Hematopoietic multipotent progenitor cell treated with erythropoietin and hydrocortisone succinate and interleukin-3 and kit ligand, for 4 days (in vitro differentiated cells): ENCODE data around the gene MRE11.
"Not testable (repeated sequence)": the region's sequence is repeated elsewhere in the genome, so short reads cannot be mapped to it uniquely, and the experiment has no call there.

Experiments
- DNase-seq: peaks from one replicate; pipeline ENCODE4 v3.0.0-alpha.2; 2015

MRE11 gene

GRCh38 chr11:94493281-94494125, at the start of gene MRE11, which contains the start of gene ANKRD49:
TSS of gene MRE11 (minus strand) at chr11:94493844. CDS start at chr11:94492801, 1,043 bp downstream.
TSS of gene ANKRD49 (plus strand) at chr11:94493984. CDS start at chr11:94496694, 2,710 bp downstream.
- peak; percentile 99 for DNase-seq

GRCh38 chr11:94539420-94539819, 45.8 kb upstream of the MRE11 start:
- DNase-seq: no peak

GRCh38 chr11:94537031-94537600, 43.5 kb upstream of the MRE11 start:
- no peak for DNase-seq

GRCh38 chr11:94536386-94536785, 42.7 kb upstream of the MRE11 start:
- DNase-seq: no peak

- no peak for DNase-seq
Measured at GRCh38 chr11:94533696-94534630, 40.3 kb upstream of the MRE11 start.

- DNase-seq: no peak
Measured at GRCh38 chr11:94533206-94533605, 39.6 kb upstream of the MRE11 start.

- no peak for DNase-seq
Measured at GRCh38 chr11:94532211-94532610, 38.6 kb upstream of the MRE11 start.

- no peak for DNase-seq
Measured at GRCh38 chr11:94528551-94528950, 34.9 kb upstream of the MRE11 start.

- peak; percentile 61 for DNase-seq
Measured at GRCh38 chr11:94526645-94527438, 33.2 kb upstream of the MRE11 start.

- peak; percentile 78 for DNase-seq
Measured at GRCh38 chr11:94525546-94526324, 32.1 kb upstream of the MRE11 start.

- DNase-seq: no peak
Measured at GRCh38 chr11:94524341-94524740, 30.7 kb upstream of the MRE11 start.

GRCh38 chr11:94521684-94522083, 28.0 kb upstream of the MRE11 start:
- DNase-seq: peak; percentile 60

- peak; percentile 76 for DNase-seq
Measured at GRCh38 chr11:94519478-94520084, 25.9 kb upstream of the MRE11 start.

GRCh38 chr11:94518300-94518699, 24.7 kb upstream of the MRE11 start:
- no peak for DNase-seq

GRCh38 chr11:94516725-94517124, 23.1 kb upstream of the MRE11 start:
- DNase-seq: no peak

GRCh38 chr11:94515398-94515797, 21.8 kb upstream of the MRE11 start:
- no peak for DNase-seq

- no peak for DNase-seq
Measured at GRCh38 chr11:94513091-94513490, 19.4 kb upstream of the MRE11 start.

- DNase-seq: peak; percentile 72
Measured at GRCh38 chr11:94511932-94512781, 18.5 kb upstream of the MRE11 start, which contains the start of gene C11orf97. TSS of gene C11orf97 (plus strand) at chr11:94512461. CDS start at chr11:94512529, 68 bp downstream.

- no peak for DNase-seq
Measured at GRCh38 chr11:94507485-94507884, 13.8 kb upstream of the MRE11 start.

GRCh38 chr11:94506513-94506912, 12.9 kb upstream of the MRE11 start:
- not testable (repeated sequence) for DNase-seq
